Psoas muscle (tissue), 8 donors: ENCODE data around the gene NACAD. TPM values are rescaled to one million over a fixed set of nuclear protein-coding genes. Genes with fewer than 3 reads are reported as not detected.

Source experiments
- ATAC-seq, 4 donors: fragments of 200-7000 bp; cut with Tn5 transposase; one replicate each; pipeline ENCODE4 v1.9.1; 2020; ENCODE audit warnings: moderate library complexity in 3 of 4, mild to moderate bottlenecking in 2 of 4
- DNase-seq, 2 donors: peaks; one replicate each; pipeline ENCODE4 v3.0.0-alpha.2; 2020
- H3K27ac ChIP-seq: fragments of 200-600 bp; one replicate; pipeline ENCODE4 v1.8.0; 2022
- H3K27me3 ChIP-seq, 3 donors: fragments of 200-600 bp in 1 of 3; one replicate each; pipeline versions ENCODE4 v1.6.1 to v1.8.0; 2013 to 2022; ENCODE audit warnings: low read length in 2 of 3, mild to moderate bottlenecking in 2 of 3, moderate library complexity in 1 of 3; ENCODE audit not compliant: insufficient read depth in 3 of 3
- H3K36me3 ChIP-seq, 2 donors: fragments of 200-600 bp in 1 of 2; one replicate each; pipeline versions ENCODE4 v1.6.1 to v1.8.0; 2013 to 2022; ENCODE audit warnings: low read depth in 1 of 2, mild to moderate bottlenecking in 1 of 2, moderate library complexity in 1 of 2; ENCODE audit not compliant: insufficient read depth in 1 of 2
- H3K4me1 ChIP-seq: fragments of 200-600 bp; one replicate; pipeline ENCODE4 v1.8.0; 2022
- H3K4me3 ChIP-seq: fragments of 200-600 bp; one replicate; pipeline ENCODE4 v1.8.0; 2022; ENCODE audit warnings: mild to moderate bottlenecking
- H3K9me3 ChIP-seq: fragments of 200-600 bp; one replicate; pipeline ENCODE4 v1.8.0; 2022
- WGBS, 3 donors: extraction: QIAGEN DNeasy Blood & Tissue Kit; methylation state at CpG; one replicate each; pipeline versions ENCODE4 v1.1.6 to v1.1.7; 2013; 5-methylcytosine and 5-hydroxymethylcytosine counted together
- intact Hi-C, 2 donors: fragments of 100-400 bp; cut with DNase I; formaldehyde crosslinking; loops; one replicate each; pipeline versions ENCODE4 v1.11.0 to v1.14.2; 2022
- polyA plus RNA-seq, 3 donors: library from polyadenylated mRNA; stranded (reverse); fragments of 200-250 nt; gene quantifications; one replicate each; pipeline ENCODE4 v1.2.3, GENCODE V29; 2013
- total RNA-seq, 4 donors: library from RNA; stranded (reverse); fragmentation: NEBNext Ultra II Directional in 2 of 4; extraction: Animal tissue kit (Norgen Biotek cat#: 25700) in 2 of 4; gene quantifications; one replicate each; pipeline versions ENCODE4 v1.2.1 to v1.2.4, GENCODE V29; 2021 to 2023
- TF ChIP-seq, protein P1 (sequence below): fragments of 200-600 bp; IDR thresholded peaks from one replicate; pipeline ENCODE4 v1.8.0; 2022; ENCODE audit warnings: antibody characterized with exemption
- donor health status: healthy with polysubstance abuse.
- donor health status: DM: no; HTN: no; CAD: no; lungs with moderate emphysema.
- donor health status: Bipolar disorder and iron deficiency.
- donor health status: healthy.
- donor health status: DM: yes; HTN: yes; CAD: no.
- donor health status: DM: no; HTN: no; CAD: no.
- donor health status: DM: no; HTN: no; CAD: no.
- donor health status: DM: yes; HTN: yes; CAD: no.

The NACAD gene
- total and polyA plus RNA-seq, 7 donors = 0.23 to 1.4 (median 1.1) TPM

GRCh38 chr7:45102785-45103712, 14.3 kb upstream of the NACAD start:
- peaks cover 12% of the 10 kb centered on the region for H3K4me1 ChIP-seq
- DNase-seq (peak in 1 of 2 donors; percentile 33), ATAC-seq (no peak)
- no peaks in the 10 kb centered on the region for H3K9me3 ChIP-seq
- intact Hi-C loops = no loop called here
- peak overlapping the region; percentile 63 for H3K27ac ChIP-seq
- peaks cover 19 to 100% of the 10 kb centered on the region in 2 donors for H3K36me3 ChIP-seq
- H3K4me3 ChIP-seq = no peak overlapping the region
- 78 to 90% (median 85%) methylated on average over 14 of the region's 14 CpGs for WGBS, 3 donors
- TF ChIP-seq, protein P1, sequence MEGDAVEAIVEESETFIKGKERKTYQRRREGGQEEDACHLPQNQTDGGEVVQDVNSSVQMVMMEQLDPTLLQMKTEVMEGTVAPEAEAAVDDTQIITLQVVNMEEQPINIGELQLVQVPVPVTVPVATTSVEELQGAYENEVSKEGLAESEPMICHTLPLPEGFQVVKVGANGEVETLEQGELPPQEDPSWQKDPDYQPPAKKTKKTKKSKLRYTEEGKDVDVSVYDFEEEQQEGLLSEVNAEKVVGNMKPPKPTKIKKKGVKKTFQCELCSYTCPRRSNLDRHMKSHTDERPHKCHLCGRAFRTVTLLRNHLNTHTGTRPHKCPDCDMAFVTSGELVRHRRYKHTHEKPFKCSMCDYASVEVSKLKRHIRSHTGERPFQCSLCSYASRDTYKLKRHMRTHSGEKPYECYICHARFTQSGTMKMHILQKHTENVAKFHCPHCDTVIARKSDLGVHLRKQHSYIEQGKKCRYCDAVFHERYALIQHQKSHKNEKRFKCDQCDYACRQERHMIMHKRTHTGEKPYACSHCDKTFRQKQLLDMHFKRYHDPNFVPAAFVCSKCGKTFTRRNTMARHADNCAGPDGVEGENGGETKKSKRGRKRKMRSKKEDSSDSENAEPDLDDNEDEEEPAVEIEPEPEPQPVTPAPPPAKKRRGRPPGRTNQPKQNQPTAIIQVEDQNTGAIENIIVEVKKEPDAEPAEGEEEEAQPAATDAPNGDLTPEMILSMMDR = no peak
- H3K27me3 ChIP-seq = no peaks in the 10 kb centered on the region

GRCh38 chr7:45101748-45102147, 13.0 kb upstream of the NACAD start:
- TF ChIP-seq, protein P1 = no peak
- ATAC-seq (no peak), DNase-seq (peak in 1 of 2 donors; percentile 42)
- no peaks in the 10 kb centered on the region for H3K9me3 ChIP-seq
- H3K27me3 ChIP-seq = no peaks in the 10 kb centered on the region
- H3K36me3 ChIP-seq = peaks cover 16 to 96% of the 10 kb centered on the region in 2 donors
- H3K4me3 ChIP-seq = no peak overlapping the region
- 84 to 94% (median 89%) methylated on average over 10 to 12 of the region's 12 CpGs for WGBS, 3 donors
- H3K27ac ChIP-seq = no peak overlapping the region
- no peaks in the 10 kb centered on the region for H3K4me1 ChIP-seq
- intact Hi-C loops = no loop called here

DNA sequence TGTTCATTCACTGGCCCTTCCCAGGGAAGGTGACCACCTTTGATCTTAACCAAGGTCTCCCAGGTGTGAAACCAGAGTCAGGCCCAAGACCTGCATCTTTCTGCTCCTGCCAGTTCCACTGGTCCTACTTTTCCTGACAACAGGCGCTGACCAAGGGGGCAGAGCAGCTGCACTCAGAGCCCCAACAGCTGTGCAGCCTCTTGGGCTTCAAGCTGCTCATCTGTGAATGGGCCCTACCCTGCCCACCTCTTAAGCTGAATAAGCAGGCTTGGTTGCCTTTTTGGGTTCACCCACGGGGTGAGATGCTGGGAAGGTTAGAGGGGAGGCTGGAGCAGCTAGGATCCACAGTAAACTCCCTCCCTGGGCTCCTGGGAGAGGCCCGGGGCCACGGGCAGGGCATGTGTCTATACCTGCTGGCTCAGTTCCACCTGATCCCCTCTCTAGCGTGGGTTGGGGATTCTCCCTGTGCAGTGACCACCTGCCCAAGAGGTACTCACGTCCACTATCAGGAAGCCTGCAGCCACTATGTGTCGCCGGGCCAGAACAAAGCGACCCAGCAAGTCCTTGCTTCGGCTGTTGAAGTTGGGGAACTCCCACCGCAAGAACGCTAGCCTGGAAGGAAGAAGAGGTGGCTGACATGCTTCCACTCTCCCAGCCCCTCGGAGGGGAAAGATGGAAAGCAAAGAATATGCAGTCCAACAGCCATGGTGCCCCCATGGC, 12.2 kb upstream of the NACAD start:
- H3K27ac ChIP-seq = no peak overlapping the region
- no peak for ATAC-seq
- intact Hi-C loops = no loop called here
- no peaks in the 10 kb centered on the region for H3K9me3 ChIP-seq
- no peak overlapping the region for H3K4me3 ChIP-seq
- WGBS, 3 donors = 84 to 88% (median 86%) methylated on average over 13 of the region's 13 CpGs
- peaks cover 15 to 87% of the 10 kb centered on the region in 2 donors for H3K36me3 ChIP-seq
- H3K27me3 ChIP-seq = no peaks in the 10 kb centered on the region
- DNase-seq = peak in 1 of 2 donors; percentile 41
- H3K4me1 ChIP-seq = no peaks in the 10 kb centered on the region
- TF ChIP-seq, protein P1 = no peak

DNA sequence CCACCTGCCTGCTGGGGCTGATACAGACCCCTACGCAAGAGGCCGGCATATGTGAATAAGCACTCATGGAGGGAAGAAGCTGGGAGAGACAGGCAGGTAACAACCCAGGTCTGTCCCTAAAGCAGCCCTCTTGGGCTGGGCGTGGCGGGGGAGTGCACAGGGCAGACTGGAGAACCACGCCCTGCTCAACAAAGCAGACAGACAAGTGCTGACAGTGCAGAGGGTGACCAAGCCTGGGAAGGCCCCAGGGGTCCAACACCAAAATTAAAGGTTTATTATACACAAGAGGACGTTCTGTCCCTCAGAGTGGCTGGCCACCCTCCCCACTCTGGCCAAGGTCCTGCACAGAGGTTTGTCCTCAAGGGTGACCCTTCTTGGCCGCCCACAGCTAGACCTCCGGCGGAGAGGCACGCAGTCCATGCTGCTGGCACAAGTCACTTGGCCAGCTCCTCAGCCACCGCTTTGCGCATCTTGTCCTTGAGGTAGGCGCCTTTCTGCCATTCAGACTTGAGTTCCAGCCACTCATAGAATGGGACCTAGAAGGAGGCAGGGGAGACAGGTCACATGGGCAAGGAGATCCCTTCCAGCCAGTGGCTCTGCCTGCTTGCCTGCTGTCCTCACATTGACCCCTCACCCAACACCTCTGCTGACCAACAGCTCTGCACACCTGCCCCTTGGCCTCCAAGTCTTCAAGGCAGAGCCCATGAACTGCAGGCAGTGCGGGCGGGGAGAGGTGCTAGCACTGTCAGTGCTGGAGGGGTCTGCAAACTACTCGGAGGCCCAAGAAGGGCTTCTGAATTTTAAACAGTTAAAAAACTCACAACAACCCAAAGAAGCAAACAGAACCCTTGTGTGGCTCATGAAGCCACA, 11.4 kb upstream of the NACAD start:
- DNase-seq = peak in 1 of 2 donors; percentile 40
- 88 to 94% (median 90%) methylated on average over 16 of the region's 16 CpGs for WGBS, 3 donors
- H3K4me1 ChIP-seq = no peaks in the 10 kb centered on the region
- ATAC-seq = no peak
- H3K27me3 ChIP-seq = no peaks in the 10 kb centered on the region
- TF ChIP-seq, protein P1 = no peak
- intact Hi-C loops = no loop called here
- H3K4me3 ChIP-seq = no peak overlapping the region
- H3K27ac ChIP-seq = no peak overlapping the region
- H3K36me3 ChIP-seq = peaks cover 15 to 79% of the 10 kb centered on the region in 2 donors
- H3K9me3 ChIP-seq = no peaks in the 10 kb centered on the region
